ENCODE measurements around the gene IFNL4.

IFNL4 gene

GRCh38 chr19:39196860-39197562 is 51.6 kb downstream of the IFNL4 start, which contains the start of gene NCCRP1:
TSS of gene NCCRP1 (plus strand) at chr19:39196964. CDS start at chr19:39196983, 19 bp downstream.
- Histone ChIP-seq H3K27me3 (ENCODE audit: control insufficient read depth in 1 of 2, insufficient read depth in 2 of 2, low read length in 2 of 2) (peaks cover 34 to 57% of the 10 kb centered on the region in 2 donors), H3K4me3 (ENCODE audit: low read depth in 1 of 2, low read length in 2 of 2) (peak within 1 kb of the TSS in 1 of 2 donors; percentile 16), H3K27ac (ENCODE audit: low read depth, low read length) (no peak within 1 kb of the TSS), H3K4me1 (ENCODE audit: control insufficient read depth in 1 of 2, insufficient read depth in 2 of 2, low read length in 2 of 2) (peaks cover 19 to 23% of the 10 kb centered on the region in 2 donors), H3K9ac (ENCODE audit: low read depth in 1 of 2, low read length in 2 of 2) (no peak within 1 kb of the TSS), H3K36me3 (ENCODE audit: control insufficient read depth in 1 of 2, insufficient read depth in 2 of 2, low read length in 2 of 2) (no peaks in the 10 kb centered on the region), H3K9me3 (ENCODE audit: control insufficient read depth in 1 of 2, low read length in 2 of 2) (no peaks in the 10 kb centered on the region)

- no peak overlapping the region for H3K4me3 ChIP-seq (ENCODE audit: low read depth in 1 of 2, low read length in 2 of 2)
- peaks cover 19 to 23% of the 10 kb centered on the region in 2 donors for H3K4me1 ChIP-seq (ENCODE audit: control insufficient read depth in 1 of 2, insufficient read depth in 2 of 2, low read length in 2 of 2)
- H3K9ac ChIP-seq (ENCODE audit: low read depth in 1 of 2, low read length in 2 of 2) = no peak overlapping the region
- H3K27me3 ChIP-seq (ENCODE audit: control insufficient read depth in 1 of 2, insufficient read depth in 2 of 2, low read length in 2 of 2) = peaks cover 31 to 51% of the 10 kb centered on the region in 2 donors
- no peaks in the 10 kb centered on the region for H3K9me3 ChIP-seq (ENCODE audit: control insufficient read depth in 1 of 2, low read length in 2 of 2)
- H3K36me3 ChIP-seq (ENCODE audit: control insufficient read depth in 1 of 2, insufficient read depth in 2 of 2, low read length in 2 of 2) = no peaks in the 10 kb centered on the region
- H3K27ac ChIP-seq (ENCODE audit: low read depth, low read length) = no peak overlapping the region
These were observed 52.3 kb downstream of the IFNL4 start for GRCh38 chr19:39196320-39196719.

Data from duodenal mucosa (tissue), 2 donors.